SK-N-SH (cell line): Measurements from ENCODE around the gene THPO. TPM values are rescaled to one million over a fixed set of nuclear protein-coding genes. Genes with fewer than 3 reads are reported as not detected.

Experiments used
- CTCF ChIA-PET: fragments of 300-600, 350-600 bp; formaldehyde crosslinking; extraction: SDS; loops from one replicate; lab custom pipeline; 2021; lab: Yijun Ruan, JAX
- POLR2A ChIA-PET: fragments of 350-600 bp; sonication (Branson Sonifier 250); formaldehyde crosslinking; extraction: SDS; loops from one replicate; lab custom pipeline; 2020; ENCODE audit warnings: antibody characterized with exemption, inconsistent platforms; lab: Yijun Ruan, JAX
- DNase-seq: peaks from one replicate; pipeline ENCODE4 v3.0.0; 2012
- H2AFZ ChIP-seq: fragments of 200-600 bp; sonication (generic); 2 replicates; pipeline ENCODE4 v1.8.1; 2016; ENCODE audit warnings: antibody characterized with exemption, mild to moderate bottlenecking, low read depth
- H3F3A ChIP-seq: fragments of 200-600 bp; sonication (generic); replicated peaks from 2 replicates; pipeline ENCODE3; 2016; ENCODE audit warnings: antibody characterized with exemption, mild to moderate bottlenecking; ENCODE audit not compliant: insufficient read depth
- H3K27ac ChIP-seq, 2 experiments: fragments of 200-500 bp in 1 of 2; fragments of 200-600 bp in 1 of 2; sonication (Bioruptor generic) in 1 of 2; sonication (generic), shearing (Covaris generic) in 1 of 2; 2 replicates each; pipeline versions ENCODE4 v1.5.1 to v1.6.1; 2014 to 2016; ENCODE audit warnings: low read depth in 2 of 2, inconsistent platforms in 1 of 2, low read length in 1 of 2, mild to moderate bottlenecking in 1 of 2, mixed read lengths in 1 of 2
- H3K27me3 ChIP-seq: fragments of 200-600 bp; sonication (generic), shearing (Covaris generic); 2 replicates; pipeline ENCODE4 v1.6.1; 2016; ENCODE audit warnings: mixed run types; ENCODE audit not compliant: insufficient read depth
- H3K36me3 ChIP-seq, 2 experiments: fragments of 200-500 bp in 1 of 2; fragments of 200-600 bp in 1 of 2; sonication (Bioruptor generic) in 1 of 2; sonication (generic) in 1 of 2; replicated peaks in 1 of 2; 2 replicates each; pipeline versions ENCODE3 to v1.5.1; 2014 to 2016; ENCODE audit warnings: low read length in 1 of 2, mild to moderate bottlenecking in 1 of 2; ENCODE audit not compliant: insufficient read depth in 2 of 2, control insufficient read depth in 1 of 2
- H3K4me1 ChIP-seq, 2 experiments: fragments of 200-500 bp in 1 of 2; fragments of 200-600 bp in 1 of 2; sonication (Bioruptor generic) in 1 of 2; sonication (generic), shearing (Covaris generic) in 1 of 2; 2 replicates each; pipeline versions ENCODE4 v1.5.1 to v1.6.1; 2014 to 2016; ENCODE audit warnings: low read depth in 1 of 2, low read length in 1 of 2, mixed run types in 1 of 2; ENCODE audit not compliant: insufficient read depth in 2 of 2, control insufficient read depth in 1 of 2
- H3K4me2 ChIP-seq: fragments of 200-600 bp; sonication (generic), shearing (Covaris generic); 2 replicates; pipeline ENCODE4 v1.6.1; 2017; ENCODE audit warnings: mixed run types
- H3K4me3 ChIP-seq, 2 experiments: fragments of 200-500 bp in 1 of 2; fragments of 200-600 bp in 1 of 2; sonication (Bioruptor generic) in 1 of 2; sonication (generic), shearing (Covaris generic) in 1 of 2; 2 replicates each; pipeline versions ENCODE4 v1.5.1 to v1.8.1; 2014 to 2016; ENCODE audit warnings: low read depth in 2 of 2, inconsistent platforms in 1 of 2, low read length in 1 of 2, mild to moderate bottlenecking in 1 of 2, mixed read lengths in 1 of 2, moderate library complexity in 1 of 2
- H3K79me2 ChIP-seq: fragments of 200-600 bp; sonication (generic); 2 replicates; pipeline ENCODE4 v1.8.1; 2017; ENCODE audit warnings: mild to moderate bottlenecking; ENCODE audit not compliant: insufficient read depth
- H3K9ac ChIP-seq: fragments of 200-600 bp; sonication (generic); 2 replicates; pipeline ENCODE4 v1.6.1; 2017; ENCODE audit warnings: mixed run types
- H3K9me2 ChIP-seq: fragments of 200-600 bp; sonication (generic); 2 replicates; pipeline ENCODE4 v1.6.1; 2017; ENCODE audit warnings: mixed run types
- H3K9me3 ChIP-seq: fragments of 200-600 bp; sonication (generic); 2 replicates; pipeline ENCODE4 v1.6.1; 2017; ENCODE audit warnings: mixed run types, mild to moderate bottlenecking, moderate library complexity
- H4K20me1 ChIP-seq: fragments of 200-600 bp; sonication (generic); 2 replicates; pipeline ENCODE4 v1.6.1; 2017; ENCODE audit warnings: mild to moderate bottlenecking, mixed run types; ENCODE audit not compliant: insufficient read depth
- EZH2phosphoT487 ChIP-seq: fragments of 200-600 bp; sonication (generic); IDR thresholded peaks from 2 replicates; pipeline ENCODE4 v1.6.1; 2017; ENCODE audit warnings: low read depth, mixed run types, mild to moderate bottlenecking, antibody characterized with exemption, moderate library complexity, borderline replicate concordance
- FOSL2 ChIP-seq: IDR thresholded peaks from 2 replicates; pipeline ENCODE4 v1.4.0; 2012; ENCODE audit warnings: low read depth, mild to moderate bottlenecking, moderate library complexity, borderline replicate concordance
- FOXM1 ChIP-seq: IDR thresholded peaks from 2 replicates; pipeline ENCODE4 v1.4.0; 2012; ENCODE audit warnings: low read depth, mild to moderate bottlenecking
- GATA2 ChIP-seq: sonication (generic); formaldehyde crosslinking; IDR thresholded peaks from 2 replicates; pipeline ENCODE4 v1.5.0; 2020; ENCODE audit warnings: mild to moderate bottlenecking, missing genetic modification reagents
- JUND ChIP-seq: IDR thresholded peaks from 2 replicates; pipeline ENCODE4 v1.4.0; 2012
- MEF2A ChIP-seq: IDR thresholded peaks from 2 replicates; pipeline ENCODE4 v1.4.0; 2012; ENCODE audit warnings: low read depth, borderline replicate concordance
- NRF1 ChIP-seq: IDR thresholded peaks from 2 replicates; pipeline ENCODE4 v1.6.1; 2012; ENCODE audit warnings: low read depth, mild to moderate bottlenecking, low read length
- POLR2AphosphoS5 ChIP-seq: IDR thresholded peaks from 2 replicates; pipeline ENCODE4 v1.6.1; 2012; ENCODE audit warnings: low read depth, low read length
- RAD21 ChIP-seq: IDR thresholded peaks from 2 replicates; pipeline ENCODE4 v1.6.1; 2012; ENCODE audit warnings: mild to moderate bottlenecking, low read length
- RCOR1 ChIP-seq: fragments of 150-350 bp; IDR thresholded peaks from 2 replicates; pipeline ENCODE4 v1.6.1; 2017; ENCODE audit warnings: antibody characterized with exemption, low read length
- RXRA ChIP-seq: IDR thresholded peaks from 2 replicates; pipeline ENCODE4 v1.4.0; 2012; ENCODE audit warnings: low read depth, mild to moderate bottlenecking, borderline replicate concordance
- SIN3A ChIP-seq: IDR thresholded peaks from 2 replicates; pipeline ENCODE4 v1.6.1; 2012; ENCODE audit warnings: low read depth, mild to moderate bottlenecking, low read length, moderate library complexity, borderline replicate concordance
- TAF1 ChIP-seq: IDR thresholded peaks from 2 replicates; pipeline ENCODE4 v1.6.1; 2012; ENCODE audit warnings: low read depth, mild to moderate bottlenecking, low read length, moderate library complexity, borderline replicate concordance
- WGBS: methylation state at CpG from one replicate; pipeline ENCODE4 v1.1.6; 2017; ENCODE audit warnings: low lambda C conversion rate; 5-methylcytosine and 5-hydroxymethylcytosine counted together
- polyA plus RNA-seq, 3 experiments: library from polyadenylated mRNA; depleted of rRNA; stranded (reverse); fragments of >200 nt; gene quantifications; 2 replicates each; pipeline ENCODE4 v1.2.3, GENCODE V29; 2012
- TF ChIP-seq, protein P1 (sequence below): IDR thresholded peaks from 2 replicates; pipeline ENCODE4; 2012
- TF ChIP-seq, protein P2 (sequence below): fragments of 150-350 bp; IDR thresholded peaks from 2 replicates; pipeline ENCODE4 v1.6.1; 2017; ENCODE audit warnings: antibody characterized with exemption, low read length, low read depth, borderline replicate concordance

Gene THPO
- polyA plus RNA-seq, 1 of the 3 experiments (the other 2 are of a cell fraction), result 0.07 TPM

DNA sequence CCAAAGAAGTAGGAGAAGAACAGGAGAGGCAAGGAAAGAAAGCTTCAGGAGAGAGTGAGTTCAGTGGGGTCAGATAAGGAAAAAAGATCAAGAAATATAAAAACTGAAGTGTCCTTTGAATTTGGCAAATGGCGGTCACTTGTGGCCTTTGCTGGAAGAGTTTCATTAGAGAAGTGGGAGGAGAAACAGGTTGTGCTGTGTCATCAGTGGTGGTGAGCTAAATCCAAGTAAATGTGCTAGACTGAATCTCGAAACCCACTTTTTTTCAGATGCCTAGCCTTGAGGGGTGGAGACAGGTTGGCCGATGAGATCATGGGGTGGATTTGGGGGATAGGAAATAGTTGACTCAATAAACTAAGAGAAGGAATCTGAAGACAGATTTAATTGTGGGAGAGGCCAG, 45.6 kb upstream of the THPO start:
- CTCF ChIA-PET, result interaction anchor here (0.6 to 4.2 kb wide), 5 partner anchors 45 to 138 kb away, joined by 3 to 19 read pairs (median 3); partner anchors contain the start of gene EPHB3
- no peaks in the 10 kb centered on the region for H3K79me2 ChIP-seq
- H3K9me2 ChIP-seq, result no peaks in the 10 kb centered on the region
- H3K27ac ChIP-seq, result no peak overlapping the region
- no peaks in the 10 kb centered on the region for H3K4me1 ChIP-seq
- no peaks in the 10 kb centered on the region for H3K27me3 ChIP-seq
- no peak overlapping the region for H2AFZ ChIP-seq
- no peak overlapping the region for H3K9ac ChIP-seq
- H4K20me1 ChIP-seq, result no peaks in the 10 kb centered on the region
- WGBS, result 45% methylated on average over 3 of the region's 3 CpGs
- TF ChIP-seq RCOR1 (no peak), EZH2phosphoT487 (no peak), TAF1 (no peak), FOXM1 (no peak)
- H3K9me3 ChIP-seq, result no peaks in the 10 kb centered on the region
- H3K36me3 ChIP-seq, result no peaks in the 10 kb centered on the region
- no peak for DNase-seq
- POLR2A ChIA-PET, result no interaction called here
- H3F3A ChIP-seq, result no peaks in the 10 kb centered on the region
- no peak overlapping the region for H3K4me3 ChIP-seq
- H3K4me2 ChIP-seq, result no peak overlapping the region

DNA sequence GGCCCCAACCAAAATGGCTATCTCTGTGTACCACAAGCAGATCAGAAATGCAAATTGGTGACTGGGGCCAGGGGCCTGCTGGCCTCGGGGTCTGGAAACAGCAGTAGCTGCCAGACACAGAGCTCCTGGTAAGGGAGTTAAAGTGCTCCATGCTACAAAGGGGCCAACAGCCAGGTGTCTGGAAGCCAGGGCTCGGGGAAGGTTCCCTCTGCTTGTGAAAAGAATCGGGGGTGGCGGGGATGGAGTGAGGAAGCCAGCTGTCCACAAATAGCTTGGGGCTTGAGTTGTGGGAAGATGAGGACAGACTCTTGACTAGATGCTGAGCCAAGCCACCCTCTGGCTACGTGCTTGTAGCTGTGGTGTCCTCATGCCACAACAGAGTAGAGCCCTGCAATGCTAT, 41.2 kb upstream of the THPO start:
- no peaks in the 10 kb centered on the region for H3K9me2 ChIP-seq
- H3K27me3 ChIP-seq, result no peaks in the 10 kb centered on the region
- WGBS, result 84% methylated on average over 5 of the region's 5 CpGs
- no peaks in the 10 kb centered on the region for H3F3A ChIP-seq
- DNase-seq, result no peak
- no peak overlapping the region for H2AFZ ChIP-seq
- TF ChIP-seq FOSL2 (no peak), RXRA (no peak), RAD21 (no peak), NRF1 (no peak), POLR2AphosphoS5 (no peak), SIN3A (no peak), EZH2phosphoT487 (no peak), JUND (no peak), MEF2A (no peak), FOXM1 (no peak), GATA2 (CRISPR knock-in tag) (no peak)
- TF ChIP-seq, protein P1, sequence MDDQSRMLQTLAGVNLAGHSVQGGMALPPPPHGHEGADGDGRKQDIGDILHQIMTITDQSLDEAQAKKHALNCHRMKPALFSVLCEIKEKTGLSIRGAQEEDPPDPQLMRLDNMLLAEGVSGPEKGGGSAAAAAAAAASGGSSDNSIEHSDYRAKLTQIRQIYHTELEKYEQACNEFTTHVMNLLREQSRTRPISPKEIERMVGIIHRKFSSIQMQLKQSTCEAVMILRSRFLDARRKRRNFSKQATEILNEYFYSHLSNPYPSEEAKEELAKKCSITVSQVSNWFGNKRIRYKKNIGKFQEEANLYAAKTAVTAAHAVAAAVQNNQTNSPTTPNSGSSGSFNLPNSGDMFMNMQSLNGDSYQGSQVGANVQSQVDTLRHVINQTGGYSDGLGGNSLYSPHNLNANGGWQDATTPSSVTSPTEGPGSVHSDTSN, result no peak
- TF ChIP-seq, protein P2, sequence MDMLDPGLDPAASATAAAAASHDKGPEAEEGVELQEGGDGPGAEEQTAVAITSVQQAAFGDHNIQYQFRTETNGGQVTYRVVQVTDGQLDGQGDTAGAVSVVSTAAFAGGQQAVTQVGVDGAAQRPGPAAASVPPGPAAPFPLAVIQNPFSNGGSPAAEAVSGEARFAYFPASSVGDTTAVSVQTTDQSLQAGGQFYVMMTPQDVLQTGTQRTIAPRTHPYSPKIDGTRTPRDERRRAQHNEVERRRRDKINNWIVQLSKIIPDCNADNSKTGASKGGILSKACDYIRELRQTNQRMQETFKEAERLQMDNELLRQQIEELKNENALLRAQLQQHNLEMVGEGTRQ, result no peak
- H3K9me3 ChIP-seq, result no peaks in the 10 kb centered on the region
- H3K9ac ChIP-seq, result no peak overlapping the region
- no peak overlapping the region for H3K4me2 ChIP-seq
- no peaks in the 10 kb centered on the region for H3K36me3 ChIP-seq
- no peaks in the 10 kb centered on the region for H4K20me1 ChIP-seq
- H3K4me3 ChIP-seq, result no peak overlapping the region
- ChIA-PET POLR2A (no interaction called here), CTCF (interaction anchor here (0.8 to 7.0 kb wide), 8 partner anchors 10 to 122 kb away, joined by 3 to 73 read pairs (median 5); no protein-coding TSS in a partner anchor)
- H3K4me1 ChIP-seq, result no peaks in the 10 kb centered on the region; a peak in 1 of 4 replicates
- no peaks in the 10 kb centered on the region for H3K79me2 ChIP-seq
- H3K27ac ChIP-seq, result no peak overlapping the region
